Transverse colon (tissue), 4 donors: ENCODE results near the gene USP13. TPM values are rescaled to one million over a fixed set of nuclear protein-coding genes. Genes with fewer than 3 reads are reported as not detected.

Experiments used
- DNase-seq: peaks from one replicate; pipeline ENCODE4 v3.0.0-alpha.2; 2019
- H3K27ac ChIP-seq, 4 donors: fragments of 200-600 bp; sonication (generic); 2 replicates each; pipeline ENCODE4 v1.5.1; 2016 to 2018; ENCODE audit warnings: inconsistent platforms in 4 of 4
- H3K27me3 ChIP-seq: fragments of 200-600 bp; sonication (generic); 2 replicates; pipeline ENCODE4 v1.5.1; 2017; ENCODE audit warnings: inconsistent platforms
- H3K36me3 ChIP-seq, 4 donors: fragments of 200-600 bp; sonication (generic); 2 replicates each; pipeline ENCODE4 v1.5.1; 2017 to 2019; ENCODE audit warnings: inconsistent platforms in 4 of 4
- H3K4me1 ChIP-seq, 4 donors: fragments of 200-600 bp; sonication (generic); 2 replicates each; pipeline ENCODE4 v1.5.1; 2017 to 2020; ENCODE audit warnings: inconsistent platforms in 4 of 4
- H3K4me3 ChIP-seq, 4 donors: fragments of 200-600 bp; sonication (generic); 1 replicate in 1 of 4; 2 replicates in 3 of 4; pipeline versions ENCODE4 v1.5.1 to v1.6.1; 2017 to 2019; ENCODE audit warnings: inconsistent platforms in 4 of 4
- H3K9me3 ChIP-seq, 2 donors: fragments of 200-600 bp; sonication (generic); 2 replicates each; pipeline ENCODE4 v1.5.1; 2017 to 2019; ENCODE audit warnings: inconsistent platforms in 2 of 2
- EP300 ChIP-seq: sonication (generic); formaldehyde crosslinking; IDR thresholded peaks from one replicate; pipeline ENCODE4 v1.6.1; 2017; ENCODE audit warnings: antibody characterized with exemption, low read depth
- POLR2A ChIP-seq: fragments of 450-650 bp; IDR thresholded peaks from one replicate; pipeline ENCODE4 v1.6.1; 2016; ENCODE audit warnings: antibody characterized with exemption, mild to moderate bottlenecking, moderate library complexity
- POLR2AphosphoS5 ChIP-seq, 3 donors: sonication (generic); formaldehyde crosslinking; IDR thresholded peaks; one replicate each; pipeline ENCODE4 v1.6.1; 2016; ENCODE audit warnings: antibody characterized with exemption in 3 of 3
- WGBS, 2 donors: methylation state at CpG; one replicate each; pipeline ENCODE4 v1.1.5; 2018; ENCODE audit warnings: low coverage in 1 of 2; 5-methylcytosine and 5-hydroxymethylcytosine counted together
- in situ Hi-C, 4 donors: fragments of 200-750 bp; cut with MboI; loops; one replicate each; pipeline versions ENCODE4 v1.15.0 to v1.15.1; 2017; ENCODE audit warnings: low sequenced_read_pairs in 3 of 4, low pct_ligation_motif_present in 1 of 4, low pct_unique_long_range_greater_than_20kb in 1 of 4
- intact Hi-C: fragments of 100-400 bp; cut with DNase I; formaldehyde crosslinking; loops from one replicate; pipeline ENCODE4 v1.15.1; 2023; ENCODE audit warnings: low total_unique reads
- total RNA-seq, 4 donors: library from RNA; depleted of rRNA; stranded (reverse); fragments of >200 nt; gene quantifications; one replicate each; pipeline ENCODE4 v1.1.0, GENCODE V29; 2016
- TF ChIP-seq, protein P1 (sequence below), 5 experiments: fragments of 200-600 bp in 3 of 5; fragments of 450-650 bp in 2 of 5; sonication (generic) in 3 of 5; IDR thresholded peaks; 1 replicate in 2 of 5; 2 replicates in 3 of 5; pipeline ENCODE4 v1.5.1; 2016 to 2017; ENCODE audit warnings: antibody characterized with exemption in 5 of 5, inconsistent platforms in 3 of 5, mild to moderate bottlenecking in 2 of 5, moderate library complexity in 1 of 5

The USP13 gene
- total RNA-seq, 4 donors from 2014 or later = 2.0 to 3.7 (median 2.7) TPM

DNA sequence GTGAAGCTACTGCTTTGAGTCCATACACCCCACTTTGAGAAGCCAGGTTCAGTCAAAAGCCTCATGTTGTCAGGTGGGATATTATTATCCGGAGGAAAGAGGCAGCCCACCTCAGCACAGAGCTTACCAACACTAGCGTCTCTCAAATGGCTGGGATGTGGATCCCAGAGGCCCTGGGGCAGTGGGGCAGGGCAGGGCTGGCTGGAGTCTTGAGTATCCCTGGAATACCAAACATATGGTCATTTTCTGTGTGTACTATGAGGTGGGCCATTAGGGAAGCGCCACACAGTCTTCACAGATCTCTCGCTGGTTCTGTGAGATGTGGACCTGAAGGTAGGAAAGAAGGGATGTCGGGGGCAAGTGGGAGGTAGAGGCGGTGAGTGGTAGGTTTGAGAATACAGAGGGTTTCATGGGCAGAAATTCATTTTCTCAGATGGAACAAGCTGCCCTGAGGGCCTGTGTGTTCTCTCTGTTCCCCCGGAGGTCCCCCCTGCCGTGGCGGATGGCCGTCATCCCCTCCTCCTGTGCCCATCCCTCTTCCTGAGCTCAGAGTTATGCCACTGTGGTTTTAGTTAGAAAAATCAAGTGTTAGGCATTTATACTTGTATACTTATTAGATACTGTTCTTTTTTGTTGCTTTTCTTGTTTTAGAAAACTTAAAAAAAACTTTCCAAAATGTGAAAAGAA, 66.4 kb downstream of the USP13 start:
- no peaks in the 10 kb centered on the region for H3K4me1 ChIP-seq
- H3K27me3 ChIP-seq = no peaks in the 10 kb centered on the region
- no peak for DNase-seq
- in situ Hi-C loops = no loop called here
- H3K9me3 ChIP-seq = no peaks in the 10 kb centered on the region
- no peaks in the 10 kb centered on the region for H3K36me3 ChIP-seq
- H3K4me3 ChIP-seq = no peak overlapping the region
- intact Hi-C loops = no loop called here
- no peak overlapping the region for H3K27ac ChIP-seq
- TF ChIP-seq, protein P1, sequence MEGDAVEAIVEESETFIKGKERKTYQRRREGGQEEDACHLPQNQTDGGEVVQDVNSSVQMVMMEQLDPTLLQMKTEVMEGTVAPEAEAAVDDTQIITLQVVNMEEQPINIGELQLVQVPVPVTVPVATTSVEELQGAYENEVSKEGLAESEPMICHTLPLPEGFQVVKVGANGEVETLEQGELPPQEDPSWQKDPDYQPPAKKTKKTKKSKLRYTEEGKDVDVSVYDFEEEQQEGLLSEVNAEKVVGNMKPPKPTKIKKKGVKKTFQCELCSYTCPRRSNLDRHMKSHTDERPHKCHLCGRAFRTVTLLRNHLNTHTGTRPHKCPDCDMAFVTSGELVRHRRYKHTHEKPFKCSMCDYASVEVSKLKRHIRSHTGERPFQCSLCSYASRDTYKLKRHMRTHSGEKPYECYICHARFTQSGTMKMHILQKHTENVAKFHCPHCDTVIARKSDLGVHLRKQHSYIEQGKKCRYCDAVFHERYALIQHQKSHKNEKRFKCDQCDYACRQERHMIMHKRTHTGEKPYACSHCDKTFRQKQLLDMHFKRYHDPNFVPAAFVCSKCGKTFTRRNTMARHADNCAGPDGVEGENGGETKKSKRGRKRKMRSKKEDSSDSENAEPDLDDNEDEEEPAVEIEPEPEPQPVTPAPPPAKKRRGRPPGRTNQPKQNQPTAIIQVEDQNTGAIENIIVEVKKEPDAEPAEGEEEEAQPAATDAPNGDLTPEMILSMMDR (IDR thresholded peaks at IDR 0.05) = no peak
- TF ChIP-seq EP300 = no peak
- WGBS, 2 donors = 91 to 97% methylated on average over 5 to 10 of the region's 10 CpGs

DNA sequence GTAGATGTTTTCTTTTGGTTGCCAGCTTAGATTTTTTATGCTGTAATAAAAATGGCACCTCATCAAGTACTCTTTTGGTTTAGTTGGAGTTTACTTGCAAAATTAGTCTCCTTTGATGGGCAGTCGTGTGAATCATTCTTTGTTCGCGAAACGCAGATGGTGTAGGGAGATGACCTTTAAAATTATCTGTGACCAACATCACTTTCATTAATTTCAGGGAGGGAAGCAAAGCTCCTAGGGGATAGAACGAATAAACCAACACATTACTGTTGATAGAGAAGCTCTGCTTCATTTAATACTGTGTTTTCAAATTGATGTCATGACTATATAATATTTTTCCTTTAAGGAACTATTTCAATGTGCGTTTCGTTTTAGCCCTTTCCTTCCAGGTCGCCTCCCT, 67.4 kb downstream of the USP13 start:
- Histone ChIP-seq H3K27ac (no peak overlapping the region), H3K9me3 (no peaks in the 10 kb centered on the region), H3K36me3 (no peaks in the 10 kb centered on the region), H3K4me3 (no peak overlapping the region), H3K27me3 (no peaks in the 10 kb centered on the region), H3K4me1 (no peaks in the 10 kb centered on the region)
- no peak for DNase-seq
- in situ Hi-C loops (no loop called here), intact Hi-C loops (no loop called here)
- no peak for TF ChIP-seq EP300
- 77 to 83% methylated on average over 8 of the region's 8 CpGs for WGBS, 2 donors

DNA sequence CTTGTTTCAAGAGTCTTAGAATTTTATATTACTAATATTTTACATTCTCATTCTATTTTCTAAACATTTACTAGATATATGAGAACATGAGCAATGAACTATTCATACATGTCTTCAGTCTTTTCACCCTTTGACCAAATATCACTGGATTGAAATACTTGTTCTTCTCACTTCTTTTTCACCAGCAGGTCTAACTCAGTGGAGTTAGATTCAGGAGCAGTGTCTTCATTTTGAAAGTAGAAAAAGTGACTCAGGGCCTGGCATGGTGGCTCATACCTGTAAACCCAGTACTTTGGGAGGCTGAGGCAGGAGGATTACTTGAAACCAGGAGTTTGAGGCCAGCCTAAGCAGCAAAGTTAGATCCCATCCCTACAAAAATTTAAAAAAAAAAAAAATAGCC, 70.8 kb downstream of the USP13 start:
- Histone ChIP-seq H3K27ac (no peak overlapping the region), H3K27me3 (no peaks in the 10 kb centered on the region), H3K4me3 (no peak overlapping the region), H3K9me3 (no peaks in the 10 kb centered on the region), H3K4me1 (no peaks in the 10 kb centered on the region), H3K36me3 (no peaks in the 10 kb centered on the region)
- no peak for TF ChIP-seq POLR2A
- no peak for TF ChIP-seq EP300
- no peak for TF ChIP-seq POLR2AphosphoS5 (IDR thresholded peaks at IDR 0.05)
- TF ChIP-seq, protein P1 (IDR thresholded peaks at IDR 0.05) = no peak
- intact Hi-C loops (no loop called here), in situ Hi-C loops (no loop called here)
- DNase-seq = no peak

DNA sequence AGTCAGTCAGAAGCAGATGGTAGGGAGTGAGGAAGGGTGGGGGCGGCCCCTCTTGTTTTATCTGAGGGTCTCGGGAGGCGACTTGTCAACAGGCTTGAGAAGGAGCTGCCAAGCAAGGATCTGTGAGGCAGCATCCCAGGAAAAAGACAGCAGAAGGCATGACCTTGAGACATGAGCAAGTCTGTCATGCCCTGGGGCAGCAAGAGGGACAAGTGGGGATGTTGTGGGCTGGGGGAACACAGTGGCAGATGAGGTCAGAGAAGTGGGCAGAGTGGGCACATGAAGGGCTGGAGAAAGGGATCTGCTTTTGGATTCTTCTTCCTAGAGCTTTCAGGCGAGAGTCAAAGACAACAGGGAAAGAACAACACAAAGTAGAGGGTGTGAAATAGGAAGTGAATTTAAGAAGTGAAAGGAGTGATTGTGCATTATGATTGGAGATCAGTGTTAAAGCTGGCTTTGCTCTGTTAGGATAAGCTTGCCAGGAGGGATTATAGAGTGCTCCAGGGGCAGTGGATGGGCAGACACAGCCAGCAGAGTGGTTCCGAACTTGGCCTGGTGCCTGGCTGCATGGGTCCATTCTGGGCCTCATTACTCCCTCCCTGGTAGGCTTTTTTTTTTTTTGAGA, 73.3 kb downstream of the USP13 start:
- no peaks in the 10 kb centered on the region for H3K27me3 ChIP-seq
- in situ Hi-C loops (no loop called here), intact Hi-C loops (no loop called here)
- H3K9me3 ChIP-seq = no peaks in the 10 kb centered on the region
- H3K4me1 ChIP-seq = no peaks in the 10 kb centered on the region
- no peak for TF ChIP-seq POLR2A
- TF ChIP-seq, protein P1 (IDR thresholded peaks at IDR 0.05) = no peak
- TF ChIP-seq EP300 = no peak
- no peak for TF ChIP-seq POLR2AphosphoS5 (IDR thresholded peaks at IDR 0.05)
- no peak overlapping the region for H3K4me3 ChIP-seq
- no peak for DNase-seq
- no peak overlapping the region for H3K27ac ChIP-seq
- no peaks in the 10 kb centered on the region for H3K36me3 ChIP-seq
- 85 to 92% methylated on average over 5 of the region's 5 CpGs for WGBS, 2 donors

DNA sequence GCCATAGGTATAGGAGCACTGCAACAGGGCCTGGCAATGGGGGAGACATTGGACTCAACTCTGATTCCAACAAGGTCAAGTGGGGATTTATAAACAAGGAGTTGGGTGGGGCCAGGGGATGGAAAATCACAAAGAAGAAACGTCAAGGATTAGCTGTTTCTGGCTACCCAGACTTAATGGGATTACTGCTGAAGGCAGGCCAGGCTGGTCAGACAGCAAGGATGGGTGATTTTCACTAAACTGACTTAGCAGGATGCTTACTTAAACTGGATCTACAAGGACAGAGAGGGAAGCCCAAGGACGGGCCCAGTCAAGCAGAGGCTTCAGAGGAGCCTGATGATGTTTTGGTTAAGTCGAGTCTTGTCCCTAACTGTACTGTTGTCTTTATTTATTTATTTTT, 76.2 kb downstream of the USP13 start:
- no peak overlapping the region for H3K27ac ChIP-seq
- in situ Hi-C loops (no loop called here), intact Hi-C loops (no loop called here)
- 90% methylated on average over 3 of the region's 3 CpGs; no CpG with 5 or more reads in 1 of the 2 donors for WGBS, 2 donors
- DNase-seq = no peak
- H3K27me3 ChIP-seq = no peaks in the 10 kb centered on the region
- H3K4me1 ChIP-seq = no peaks in the 10 kb centered on the region
- H3K36me3 ChIP-seq = no peaks in the 10 kb centered on the region
- TF ChIP-seq, protein P1 (IDR thresholded peaks at IDR 0.05) = no peak
- TF ChIP-seq POLR2A (no peak), EP300 (no peak), POLR2AphosphoS5 (IDR thresholded peaks at IDR 0.05) (no peak)
- no peaks in the 10 kb centered on the region for H3K9me3 ChIP-seq
- no peak overlapping the region for H3K4me3 ChIP-seq
